GM19238 (cell line): ENCODE results near the gene ARSJ.
"Not testable (repeated sequence)": the region's sequence is repeated elsewhere in the genome, so short reads cannot be mapped to it uniquely, and the experiment has no call there.

Experiments
- DNase-seq: peaks from one replicate; pipeline ENCODE4 v3.0.0; 2011; ENCODE audit warnings: low spot score; ENCODE audit not compliant: insufficient read length

The ARSJ gene

DNA sequence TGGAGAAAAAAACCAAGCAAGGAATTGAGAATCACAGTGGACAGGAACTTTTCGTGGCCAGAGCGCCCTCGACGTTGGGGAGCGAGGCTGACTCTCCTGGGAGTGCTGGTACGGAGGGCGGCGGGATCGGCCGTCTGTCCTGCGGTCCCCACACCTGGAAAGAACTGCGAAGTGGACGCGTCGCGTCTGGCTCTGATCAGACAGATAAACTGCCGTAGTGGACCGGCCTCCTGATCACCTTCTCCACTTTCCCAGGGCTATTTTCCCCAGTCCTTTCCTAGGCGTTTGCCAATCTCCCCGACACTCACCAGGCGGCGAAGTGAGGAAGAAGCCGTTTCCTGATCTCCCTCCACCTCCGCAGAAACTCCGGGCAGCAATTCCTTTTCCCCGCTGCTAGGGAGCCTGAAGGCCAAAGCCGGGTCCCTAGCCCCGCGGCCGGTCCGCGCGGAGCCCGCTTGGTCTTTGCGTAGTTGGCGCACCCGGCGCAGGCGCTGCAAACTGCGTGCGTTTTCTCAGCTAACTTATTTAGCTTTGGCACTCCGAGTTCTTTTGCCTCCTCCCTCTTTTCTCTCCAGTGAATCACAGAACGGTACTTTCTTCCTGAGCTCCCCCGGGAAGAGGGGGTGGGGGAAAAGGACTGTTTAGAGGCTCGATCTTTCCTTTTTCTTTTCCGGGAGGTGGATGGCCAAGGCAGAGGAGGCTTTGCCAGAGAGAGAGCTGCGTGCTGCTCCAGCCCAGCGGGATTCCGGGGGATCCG is at the start of gene ARSJ:
ARSJ (minus strand) TSS at position 500 of the 757 bp plus-strand sequence. CDS start 813 bp downstream, outside the sequence.
- peak; percentile 7 for DNase-seq

DNA sequence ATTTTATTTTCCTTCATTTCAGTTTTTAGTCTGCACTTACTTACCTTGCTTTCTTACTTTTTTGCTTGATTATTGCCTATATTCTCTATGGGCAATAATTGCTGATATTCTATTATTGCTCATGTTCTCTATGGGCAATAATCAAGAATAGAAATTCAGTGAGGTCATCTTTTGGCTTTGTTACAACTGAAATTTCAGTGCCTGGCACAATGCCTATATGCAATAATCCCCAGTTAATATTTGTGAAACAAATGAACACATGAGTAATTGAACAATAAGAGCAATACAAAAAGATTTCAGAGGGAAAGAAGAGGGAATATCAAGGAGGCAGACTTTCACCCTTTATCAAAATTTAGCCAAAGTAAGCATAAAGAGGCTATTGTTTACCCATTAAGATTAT is 48.6 kb upstream of the ARSJ start:
- no peak for DNase-seq

DNA sequence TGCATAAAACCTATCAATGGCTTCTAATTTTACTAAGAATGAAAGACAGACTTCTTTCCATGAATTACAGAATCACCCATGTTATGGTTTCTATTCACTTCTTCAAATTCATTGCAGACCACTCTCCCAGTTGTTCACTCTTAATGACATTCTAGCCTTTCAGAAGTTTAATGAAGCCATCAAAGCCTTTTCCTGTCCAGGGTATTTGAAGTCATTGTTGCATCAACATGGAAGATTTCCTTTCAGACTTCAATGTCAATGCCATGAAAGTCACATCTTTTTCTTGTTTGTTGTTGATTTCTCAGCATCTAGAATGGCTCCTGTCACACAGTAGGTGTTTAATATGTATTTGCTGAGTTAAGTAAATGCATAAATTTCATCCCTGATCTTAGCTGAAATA is 48.1 kb upstream of the ARSJ start:
- no peak for DNase-seq

DNA sequence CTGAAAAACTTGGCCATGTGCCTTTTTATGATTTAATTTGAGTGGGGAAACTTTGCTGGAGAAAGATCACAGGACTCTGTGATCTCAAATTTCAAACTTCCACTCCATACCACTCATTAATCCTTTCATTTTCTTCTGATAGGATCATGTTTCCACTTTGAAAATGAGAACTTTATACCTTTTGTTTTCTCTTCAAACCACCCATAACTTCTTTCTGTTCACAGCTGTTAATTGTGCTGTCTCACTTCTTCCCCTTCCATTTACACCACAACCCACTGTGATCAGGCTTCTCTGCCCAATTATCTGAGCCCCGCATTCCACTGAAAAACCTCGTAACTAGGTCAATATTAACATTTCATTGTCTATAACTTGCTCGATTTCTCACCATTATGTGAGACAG is 47.0 kb upstream of the ARSJ start:
- no peak for DNase-seq

GRCh38 chr4:114025176-114025777 is 45.8 kb upstream of the ARSJ start:
- no peak for DNase-seq

DNA sequence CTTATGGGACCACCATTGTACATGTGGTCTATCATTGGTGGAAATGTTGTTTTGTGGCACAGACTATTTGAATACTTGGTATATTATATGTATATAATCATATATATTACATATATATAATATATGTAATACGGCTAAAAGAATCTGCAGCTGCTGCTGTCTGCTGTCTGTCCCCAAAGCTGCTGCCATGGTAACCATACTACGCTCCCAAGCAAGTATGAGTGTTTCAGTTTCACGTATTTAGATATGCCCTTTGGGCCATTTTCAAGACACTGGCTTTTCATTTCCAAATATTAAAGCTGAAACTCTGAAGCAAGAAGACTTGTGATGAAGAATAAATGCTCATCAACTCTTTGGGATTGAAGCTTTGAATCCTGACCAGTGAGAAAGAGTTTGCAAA is 42.0 kb upstream of the ARSJ start:
- no peak for DNase-seq

GRCh38 chr4:114019969-114020358 is 40.5 kb upstream of the ARSJ start:
- DNase-seq, result no peak

- DNase-seq, result no peak
These were observed 40.0 kb upstream of the ARSJ start for GRCh38 chr4:114019276-114019968.

- no peak for DNase-seq
These were observed 37.9 kb upstream of the ARSJ start for GRCh38 chr4:114017120-114017917.

GRCh38 chr4:114015444-114015899 is 36.0 kb upstream of the ARSJ start:
- no peak for DNase-seq

DNA sequence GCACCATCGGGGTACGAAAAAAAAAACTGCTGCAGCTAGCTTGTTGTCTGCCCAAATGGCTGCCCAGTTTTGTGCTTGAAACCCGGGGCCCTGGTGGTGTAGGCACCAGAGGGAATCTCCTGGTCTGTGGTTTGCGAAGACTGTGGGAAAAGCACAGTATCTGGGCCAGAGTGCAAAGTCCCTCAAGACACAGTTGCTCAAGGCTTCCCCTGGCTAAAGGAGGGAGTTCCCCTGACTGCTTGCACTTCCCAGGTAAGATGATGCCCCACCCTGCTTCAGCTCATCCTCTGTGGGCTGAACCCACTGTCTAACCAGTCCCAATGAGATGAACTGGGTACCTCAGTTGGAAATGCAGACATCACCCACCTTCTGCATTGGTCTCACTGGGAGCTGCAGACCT is 33.8 kb upstream of the ARSJ start:
- DNase-seq, result not testable (repeated sequence)

GRCh38 chr4:114012749-114013148 is 33.3 kb upstream of the ARSJ start:
- no peak for DNase-seq

- DNase-seq, result no peak
These were observed 26.4 kb upstream of the ARSJ start for GRCh38 chr4:114005569-114006442.

GRCh38 chr4:114004483-114005226 is 25.2 kb upstream of the ARSJ start:
- DNase-seq, result not testable (repeated sequence)

GRCh38 chr4:113998531-113998930 is 19.1 kb upstream of the ARSJ start:
- DNase-seq, result no peak

- no peak for DNase-seq
These were observed 18.6 kb upstream of the ARSJ start for GRCh38 chr4:113998079-113998478.

GRCh38 chr4:113997206-113997605 is 17.8 kb upstream of the ARSJ start:
- no peak for DNase-seq

DNA sequence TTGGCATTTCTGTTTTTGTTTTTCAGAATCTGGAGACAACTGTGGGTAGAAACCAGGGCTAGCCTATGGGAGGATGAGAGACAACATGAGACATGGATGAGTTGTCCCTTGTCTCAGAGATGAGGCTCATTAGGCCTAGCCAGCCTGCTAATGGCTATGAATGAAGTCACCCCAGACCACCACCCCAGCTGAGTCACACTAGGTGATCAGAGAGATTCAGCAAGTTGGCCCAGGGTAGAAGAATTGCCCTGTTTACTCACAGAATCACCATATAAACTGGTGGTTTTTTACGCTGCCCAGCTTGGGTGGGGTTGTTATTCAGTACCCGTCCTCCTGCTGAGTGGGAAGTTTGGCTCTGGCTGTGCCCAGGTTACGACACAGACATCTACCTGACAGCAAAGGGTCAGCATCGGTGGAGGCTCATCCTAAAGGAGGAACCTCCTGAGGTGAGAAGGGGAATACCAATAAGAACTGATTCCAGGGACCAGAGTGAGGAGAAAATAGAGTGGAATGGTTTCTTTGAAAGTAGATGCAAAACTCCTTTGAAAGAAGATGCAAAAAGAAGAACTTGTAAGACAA is 17.2 kb upstream of the ARSJ start:
- no peak for DNase-seq

DNA sequence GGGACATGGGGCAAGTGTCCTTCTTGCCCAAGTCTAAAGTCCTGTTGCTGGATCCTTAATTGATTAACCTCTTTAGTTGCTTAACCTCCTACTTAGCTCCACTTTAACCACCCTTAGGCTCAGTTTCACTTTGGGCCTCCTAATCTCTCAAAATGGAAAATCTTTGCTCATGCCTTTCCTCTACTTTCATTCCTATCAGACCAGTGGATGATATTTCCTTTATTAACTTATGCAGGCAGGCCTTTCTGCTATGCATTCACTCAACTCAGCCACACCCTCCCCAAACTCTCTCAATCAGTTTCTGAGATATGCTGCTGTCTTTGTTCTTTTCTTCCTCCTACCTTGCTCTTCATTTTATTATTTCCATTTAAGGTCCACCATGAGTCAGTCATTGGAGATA is 14.4 kb upstream of the ARSJ start:
- no peak for DNase-seq

DNA sequence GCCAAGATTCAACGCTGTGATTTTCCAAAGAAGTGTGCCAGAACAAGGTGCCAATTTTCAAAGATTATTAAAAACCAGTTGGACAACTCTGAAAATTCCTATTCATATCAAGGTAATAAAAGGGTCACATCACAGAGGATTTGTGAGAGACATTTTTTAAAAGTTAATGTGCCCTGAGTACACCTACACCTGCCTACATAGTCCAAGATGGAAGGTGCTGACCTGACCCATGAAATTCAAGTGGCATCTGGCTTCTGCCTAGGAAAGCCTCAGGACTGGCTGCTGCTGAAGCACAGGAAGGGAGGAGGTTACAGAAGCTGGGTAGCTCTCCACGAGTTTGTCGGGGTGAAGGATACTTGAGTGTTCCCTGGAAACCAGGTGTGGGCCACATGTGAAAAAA is 11.4 kb upstream of the ARSJ start:
- no peak for DNase-seq
